ENCODE results near the gene TRIO. TPM values are rescaled to one million over a fixed set of nuclear protein-coding genes. Genes with fewer than 3 reads are reported as not detected.

The TRIO gene
- total and polyA plus RNA-seq, 10 of the 15 experiments (the other 5 are each of a cell fraction or from before 2014, with no cell fraction given): 5.1 to 96.4 (median 44.6) TPM

- no peaks in the 10 kb centered on the region; the same call in 2 of the 3 replicates for H3K9me3 ChIP-seq (replicated peaks; ENCODE audit: control insufficient read depth, insufficient read depth, low read length)
- 97% methylated on average over 5 of the region's 5 CpGs for WGBS (ENCODE audit: insufficient coverage, insufficient replicate concordance, low lambda C conversion rate, missing lambda C conversion rate)
- in situ Hi-C loops (cut with MboI): no loop called here
- ATAC-seq (no peak), DNase-seq (ENCODE audit: low read depth, low spot score) (no peak), FAIRE-seq (no peak)
- H3K9ac ChIP-seq (ENCODE audit: control insufficient read depth, insufficient read depth, low read length): no peak overlapping the region
- H3K4me3 ChIP-seq: no peak overlapping the region
- peaks cover 0 to 8% of the 10 kb centered on the region in 2 experiments; a peak in 2 of 4 replicates for H3K36me3 ChIP-seq (ENCODE audit: control insufficient read depth in 2 of 2, insufficient read depth in 2 of 2, low read length in 1 of 2)
- RAD21 ChIA-PET (ENCODE audit: unreplicated experiment): interaction anchor here (0.7 kb wide), 1 partner anchor 73 kb away, joined by 5 read pairs; no protein-coding TSS in a partner anchor
- intact Hi-C loops (cut with micrococcal nuclease; ENCODE audit: unreplicated experiment): no loop called here
- no peaks in the 10 kb centered on the region for H4K20me1 ChIP-seq (ENCODE audit: control insufficient read depth, insufficient read depth)
- H3K27ac ChIP-seq (ENCODE audit: control insufficient read depth, insufficient read depth): no peak overlapping the region
- TF ChIP-seq STAT3 (IDR thresholded peaks at IDR 0.05; ENCODE audit: low read depth, low read length): no peak
- TF ChIP-seq HDAC2 (IDR thresholded peaks at IDR 0.05): no peak
- no peak for TF ChIP-seq ZBED1 (IDR thresholded peaks at IDR 0.05; ENCODE audit: borderline replicate concordance)
- TF ChIP-seq JUND (IDR thresholded peaks at IDR 0.05; ENCODE audit: low read depth, low read length): no peak
- no peak for TF ChIP-seq SREBF1 (IDR thresholded peaks at IDR 0.05; ENCODE audit: low read length)
- no peak for TF ChIP-seq ZNF592 (IDR thresholded peaks at IDR 0.05)
- TF ChIP-seq BCL11A (IDR thresholded peaks at IDR 0.05; ENCODE audit: low read depth, low read length): no peak
- TF ChIP-seq ATF2 (IDR thresholded peaks at IDR 0.05; ENCODE audit: low read length): no peak
- no peak for TF ChIP-seq PBX3 (IDR thresholded peaks at IDR 0.05; ENCODE audit: insufficient replicate concordance, low read depth, low read length)
- TF ChIP-seq SIN3A (IDR thresholded peaks at IDR 0.05; ENCODE audit: low read depth, low read length): no peak
- no peak for TF ChIP-seq ZBTB4 (CRISPR knock-in tag; IDR thresholded peaks at IDR 0.05)
- no peak for TF ChIP-seq FOXM1 (IDR thresholded peaks at IDR 0.05; ENCODE audit: low read depth, low read length)
- peaks cover 86% of the 10 kb centered on the region for H3K79me2 ChIP-seq (ENCODE audit: control insufficient read depth, insufficient read depth, low read length)
- SMC1A ChIA-PET (ENCODE audit: uncharacterized antibody, unreplicated experiment): interaction anchor here (0.6 to 1.9 kb wide), 4 partner anchors 16 to 1629 kb away, joined by 3 to 4 read pairs (median 3); no protein-coding TSS in a partner anchor
- CTCF ChIA-PET: no interaction called here
- POLR2A ChIA-PET: interaction anchor here (0.7 kb wide), 1 partner anchor 13 kb away, joined by 3 read pairs; no protein-coding TSS in a partner anchor
- no peak overlapping the region for H2AFZ ChIP-seq (ENCODE audit: control insufficient read depth, low read depth, low read length)
- no peaks in the 10 kb centered on the region for H3K27me3 ChIP-seq (replicated peaks in 1 of 2; ENCODE audit: control insufficient read depth in 2 of 2, insufficient read depth in 2 of 2, low read length in 1 of 2)
- H3K4me2 ChIP-seq (ENCODE audit: control insufficient read depth, insufficient read depth): no peak overlapping the region
- no TSS peak for BruUV-seq (replicated peaks)
- no peaks in the 10 kb centered on the region; the same call in 1 of the 2 replicates for H3K4me1 ChIP-seq (ENCODE audit: control insufficient read depth, insufficient read depth, low read length)
These were observed 52.4 kb downstream of the TRIO start for GRCh38 chr5:14195588-14195987.
